Measurements from ENCODE around the gene MICAL1.

Gene MICAL1

GRCh38 chr6:109453594-109454495 is 1.7 kb downstream of the MICAL1 start:
- DNase-seq (ENCODE audit: low read depth in 2 of 2), result no peak

GRCh38 chr6:109453156-109453555 is 2.4 kb downstream of the MICAL1 start:
- no peak for DNase-seq (ENCODE audit: low read depth in 2 of 2)

GRCh38 chr6:109452181-109452580 is 3.4 kb downstream of the MICAL1 start:
- DNase-seq (ENCODE audit: low read depth in 2 of 2), result no peak

GRCh38 chr6:109451376-109451775 is 4.2 kb downstream of the MICAL1 start:
- no peak for DNase-seq (ENCODE audit: low read depth in 2 of 2)

- DNase-seq (ENCODE audit: low read depth in 2 of 2), result no peak
These were observed 4.8 kb downstream of the MICAL1 start for GRCh38 chr6:109450801-109451200.

GRCh38 chr6:109449795-109450673 is 5.5 kb downstream of the MICAL1 start:
- no peak for DNase-seq (ENCODE audit: low read depth in 2 of 2)

GRCh38 chr6:109449064-109449794 is 6.3 kb downstream of the MICAL1 start:
- DNase-seq (ENCODE audit: low read depth in 2 of 2), result no peak

- no peak for DNase-seq (ENCODE audit: low read depth in 2 of 2)
These were observed 7.0 kb downstream of the MICAL1 start for GRCh38 chr6:109448615-109449014.

- no peak for DNase-seq (ENCODE audit: low read depth in 2 of 2)
These were observed 7.6 kb downstream of the MICAL1 start for GRCh38 chr6:109447878-109448555.

GRCh38 chr6:109447087-109447486 is 8.5 kb downstream of the MICAL1 start:
- DNase-seq (ENCODE audit: low read depth in 2 of 2), result no peak

DNA sequence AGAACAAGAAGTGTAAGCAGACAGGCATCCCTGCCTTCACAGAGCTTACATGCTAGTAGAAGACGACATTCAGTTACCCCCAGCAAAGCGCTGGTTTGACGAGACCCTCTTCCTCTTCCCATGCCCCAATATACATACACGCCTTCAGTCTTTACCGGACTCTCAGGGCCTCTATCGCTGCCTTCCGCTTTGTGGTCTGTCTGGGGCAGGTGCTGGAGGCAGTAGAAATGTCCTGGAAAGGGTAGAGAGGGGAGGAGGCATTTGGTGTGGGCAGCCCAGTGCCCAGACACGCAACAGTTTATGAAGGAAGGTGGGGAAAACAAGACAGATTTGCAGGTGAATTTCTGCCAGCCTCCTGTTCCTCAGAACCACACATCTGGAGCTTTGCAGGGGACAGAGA is 9.0 kb downstream of the MICAL1 start:
- DNase-seq (ENCODE audit: low read depth in 2 of 2), result no peak

DNA sequence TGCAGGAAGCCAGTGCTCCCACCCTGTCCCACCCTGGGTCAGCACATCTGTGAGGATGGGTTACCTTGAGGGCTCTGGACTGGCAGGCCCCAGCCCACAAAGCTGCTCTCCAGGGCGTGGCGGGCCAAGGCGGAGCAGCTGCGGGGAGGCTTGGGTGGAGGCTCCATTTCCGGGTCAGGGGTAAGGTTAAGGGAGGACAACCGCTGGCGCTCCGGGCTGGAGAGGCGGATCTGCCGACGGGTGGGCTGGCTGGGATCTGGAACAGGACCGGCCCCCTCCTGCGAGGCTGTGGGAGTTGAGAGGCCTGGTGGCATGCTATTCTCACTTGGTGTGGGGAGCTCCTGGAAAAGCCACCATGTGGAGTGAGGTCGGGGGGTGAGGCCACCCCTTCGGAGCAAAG is 9.5 kb downstream of the MICAL1 start:
- no peak for DNase-seq (ENCODE audit: low read depth in 2 of 2)

DNA sequence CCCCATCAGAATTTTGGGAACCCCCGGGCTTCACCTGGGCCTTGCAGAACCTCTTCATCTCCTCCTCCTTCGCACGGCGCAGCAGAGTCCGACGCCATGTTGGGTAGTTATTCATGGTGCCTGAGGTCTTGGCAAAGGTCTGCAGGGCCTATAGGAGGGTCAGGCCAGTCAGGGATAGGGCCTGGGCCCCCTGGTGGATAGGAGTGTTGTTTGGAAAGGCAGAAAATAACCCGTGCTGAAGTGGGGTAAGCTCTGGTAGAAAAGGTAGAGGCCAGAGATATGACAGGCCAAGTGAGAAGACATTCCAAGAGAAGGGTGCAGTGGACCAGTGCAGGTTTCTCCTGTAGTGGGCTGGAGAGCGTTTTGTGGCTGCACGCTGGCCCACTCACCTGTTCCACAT is 10.2 kb downstream of the MICAL1 start:
- DNase-seq (ENCODE audit: low read depth in 2 of 2), result no peak

DNA sequence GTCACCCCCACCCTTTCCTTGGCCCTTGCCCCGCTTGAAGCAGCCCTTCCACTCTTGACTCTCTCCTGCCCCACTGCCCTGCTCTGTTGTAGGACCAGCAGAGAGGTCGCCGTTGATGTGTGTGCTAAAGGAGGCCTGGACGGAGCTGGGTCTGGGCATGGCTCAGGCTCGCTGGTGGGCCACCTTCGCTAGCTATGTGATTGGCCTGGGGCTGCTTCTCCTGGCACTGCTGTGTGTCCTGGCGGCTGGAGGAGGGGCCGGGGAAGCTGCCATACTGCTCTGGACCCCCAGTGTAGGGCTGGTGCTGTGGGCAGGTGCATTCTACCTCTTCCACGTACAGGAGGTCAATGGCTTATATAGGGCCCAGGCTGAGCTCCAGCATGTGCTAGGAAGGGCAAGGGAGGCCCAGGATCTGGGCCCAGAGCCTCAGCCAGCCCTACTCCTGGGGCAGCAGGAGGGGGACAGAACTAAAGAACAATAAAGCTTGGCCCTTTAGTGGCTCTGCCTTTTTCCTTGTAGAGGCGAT is 12.1 kb downstream of the MICAL1 start:
- no peak for DNase-seq (ENCODE audit: low read depth in 2 of 2)

GRCh38 chr6:109442393-109442924 is 13.1 kb downstream of the MICAL1 start:
- no peak for DNase-seq (ENCODE audit: low read depth in 2 of 2)

DNA sequence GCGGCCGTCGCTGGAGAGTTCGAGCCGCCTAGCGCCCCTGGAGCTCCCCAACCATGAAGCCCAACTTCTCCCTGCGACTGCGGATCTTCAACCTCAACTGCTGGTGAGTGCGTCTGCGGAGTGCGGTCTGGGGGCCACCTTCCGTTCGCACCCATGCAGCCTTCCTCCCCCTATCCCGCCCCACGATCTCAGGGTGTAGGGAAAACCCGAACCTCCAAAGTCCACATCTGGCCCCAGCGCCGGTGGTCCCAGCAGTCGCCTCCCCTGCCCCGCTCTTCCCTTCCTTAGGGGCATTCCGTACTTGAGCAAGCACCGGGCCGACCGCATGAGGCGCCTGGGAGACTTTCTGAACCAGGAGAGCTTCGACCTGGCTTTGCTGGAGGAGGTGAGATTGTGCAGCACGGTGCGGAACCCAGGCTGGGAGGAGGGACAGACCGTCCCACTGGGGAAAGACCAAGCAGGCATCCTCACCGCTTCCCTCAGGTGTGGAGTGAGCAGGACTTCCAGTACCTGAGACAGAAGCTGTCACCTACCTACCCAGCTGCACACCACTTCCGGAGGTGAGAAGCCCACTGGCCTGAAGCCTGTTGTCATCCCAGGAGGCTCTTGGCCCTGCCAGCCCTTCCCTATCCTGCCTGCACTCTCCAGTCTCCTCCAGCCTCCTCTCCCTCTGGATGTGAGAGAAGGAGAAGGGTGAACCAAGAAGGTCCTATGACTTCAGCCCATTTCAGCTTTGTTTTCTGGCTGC is 14.3 kb downstream of the MICAL1 start:
- DNase-seq (ENCODE audit: low read depth in 2 of 2), result peak in 1 of 2 donors; percentile 23

- DNase-seq (ENCODE audit: low read depth in 2 of 2), result peak; percentile 52 to 74
These were observed 15.1 kb downstream of the MICAL1 start, which contains the start of the genes PPIL6 and SMPD2 for GRCh38 chr6:109440331-109441068. TSS of gene PPIL6 (minus strand) at chr6:109440628. CDS start at chr6:109440590, 38 bp downstream. TSS of gene SMPD2 (plus strand) at chr6:109440724. CDS start at chr6:109441122, 398 bp downstream.

GRCh38 chr6:109436041-109436440 is 19.5 kb downstream of the MICAL1 start:
- no peak for DNase-seq (ENCODE audit: low read depth in 2 of 2)

DNA sequence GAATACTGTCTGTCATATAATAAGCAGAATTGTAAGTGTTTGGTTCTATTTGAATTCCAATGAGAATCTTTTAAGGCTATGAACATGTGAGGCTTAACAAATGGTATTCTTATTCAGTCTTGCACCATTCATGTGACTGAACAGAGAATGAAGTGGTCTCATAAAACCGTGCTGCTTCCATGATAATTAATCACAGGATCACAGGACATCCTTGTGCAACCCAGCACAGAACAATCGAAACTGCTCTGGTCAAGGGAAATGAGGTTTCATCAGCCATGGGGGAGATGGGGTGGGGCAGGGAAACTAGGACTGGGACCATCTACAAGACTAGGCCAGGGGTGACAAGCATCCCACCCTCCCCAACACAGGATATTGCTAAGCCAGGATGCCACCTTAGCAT is 21.1 kb downstream of the MICAL1 start:
- no peak for DNase-seq (ENCODE audit: low read depth in 2 of 2)
